BJ (cell line): ENCODE measurements around the gene GRIN2C. TPM values are rescaled to one million over a fixed set of nuclear protein-coding genes. Genes with fewer than 3 reads are reported as not detected.

Experiments used
- CTCF ChIA-PET: fragments of 350-600 bp; formaldehyde crosslinking; extraction: SDS; loops from one replicate; lab custom pipeline; 2021; ENCODE audit warnings: antibody characterized with exemption, inconsistent platforms; lab: Yijun Ruan, JAX
- POLR2A ChIA-PET: fragments of 300-600 bp; sonication (Branson Sonifier 250); formaldehyde crosslinking; extraction: SDS; loops from one replicate; lab custom pipeline; 2021; ENCODE audit warnings: antibody characterized with exemption; lab: Charles Lee
- DNase-seq: peaks from one replicate; pipeline ENCODE4 v3.0.0-alpha.2; 2011; ENCODE audit warnings: low read depth
- H3K27me3 ChIP-seq: 2 replicates; pipeline ENCODE4 v1.6.0; 2011; ENCODE audit warnings: low read length; ENCODE audit not compliant: control insufficient read depth, insufficient read depth
- H3K36me3 ChIP-seq: 2 replicates; pipeline ENCODE4 v1.5.1; 2011; ENCODE audit warnings: low read length; ENCODE audit not compliant: control insufficient read depth, insufficient read depth
- H3K4me3 ChIP-seq: 2 replicates; pipeline ENCODE4 v1.5.1; 2011; ENCODE audit warnings: low read depth, mild to moderate bottlenecking, control low read depth, low read length
- polyA plus RNA-seq: library from polyadenylated mRNA; depleted of rRNA; stranded (reverse); fragments of >200 nt; gene quantifications from 2 replicates; pipeline ENCODE4 v1.2.3, GENCODE V29; 2011
- TF ChIP-seq, protein P1 (sequence below): IDR thresholded peaks from 2 replicates; pipeline ENCODE4 v1.5.1; 2011; ENCODE audit warnings: low read depth, mild to moderate bottlenecking, control low read depth, inconsistent platforms, low read length, moderate library complexity; ENCODE audit not compliant: insufficient read depth

The GRIN2C gene
- polyA plus RNA-seq, 1 experiment = 0.04 TPM

- CTCF ChIA-PET = interaction anchor here (1.2 kb wide), 1 partner anchor 40 kb away, joined by 3 read pairs; no protein-coding TSS in a partner anchor
- DNase-seq = no peak
- H3K36me3 ChIP-seq = no peaks in the 10 kb centered on the region
- TF ChIP-seq, protein P1, sequence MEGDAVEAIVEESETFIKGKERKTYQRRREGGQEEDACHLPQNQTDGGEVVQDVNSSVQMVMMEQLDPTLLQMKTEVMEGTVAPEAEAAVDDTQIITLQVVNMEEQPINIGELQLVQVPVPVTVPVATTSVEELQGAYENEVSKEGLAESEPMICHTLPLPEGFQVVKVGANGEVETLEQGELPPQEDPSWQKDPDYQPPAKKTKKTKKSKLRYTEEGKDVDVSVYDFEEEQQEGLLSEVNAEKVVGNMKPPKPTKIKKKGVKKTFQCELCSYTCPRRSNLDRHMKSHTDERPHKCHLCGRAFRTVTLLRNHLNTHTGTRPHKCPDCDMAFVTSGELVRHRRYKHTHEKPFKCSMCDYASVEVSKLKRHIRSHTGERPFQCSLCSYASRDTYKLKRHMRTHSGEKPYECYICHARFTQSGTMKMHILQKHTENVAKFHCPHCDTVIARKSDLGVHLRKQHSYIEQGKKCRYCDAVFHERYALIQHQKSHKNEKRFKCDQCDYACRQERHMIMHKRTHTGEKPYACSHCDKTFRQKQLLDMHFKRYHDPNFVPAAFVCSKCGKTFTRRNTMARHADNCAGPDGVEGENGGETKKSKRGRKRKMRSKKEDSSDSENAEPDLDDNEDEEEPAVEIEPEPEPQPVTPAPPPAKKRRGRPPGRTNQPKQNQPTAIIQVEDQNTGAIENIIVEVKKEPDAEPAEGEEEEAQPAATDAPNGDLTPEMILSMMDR = no peak
- no peak overlapping the region for H3K4me3 ChIP-seq
- peaks cover 18% of the 10 kb centered on the region for H3K27me3 ChIP-seq
- POLR2A ChIA-PET = no interaction called here
Measured at GRCh38 chr17:74883241-74883745, 23.6 kb upstream of the GRIN2C start.

DNA sequence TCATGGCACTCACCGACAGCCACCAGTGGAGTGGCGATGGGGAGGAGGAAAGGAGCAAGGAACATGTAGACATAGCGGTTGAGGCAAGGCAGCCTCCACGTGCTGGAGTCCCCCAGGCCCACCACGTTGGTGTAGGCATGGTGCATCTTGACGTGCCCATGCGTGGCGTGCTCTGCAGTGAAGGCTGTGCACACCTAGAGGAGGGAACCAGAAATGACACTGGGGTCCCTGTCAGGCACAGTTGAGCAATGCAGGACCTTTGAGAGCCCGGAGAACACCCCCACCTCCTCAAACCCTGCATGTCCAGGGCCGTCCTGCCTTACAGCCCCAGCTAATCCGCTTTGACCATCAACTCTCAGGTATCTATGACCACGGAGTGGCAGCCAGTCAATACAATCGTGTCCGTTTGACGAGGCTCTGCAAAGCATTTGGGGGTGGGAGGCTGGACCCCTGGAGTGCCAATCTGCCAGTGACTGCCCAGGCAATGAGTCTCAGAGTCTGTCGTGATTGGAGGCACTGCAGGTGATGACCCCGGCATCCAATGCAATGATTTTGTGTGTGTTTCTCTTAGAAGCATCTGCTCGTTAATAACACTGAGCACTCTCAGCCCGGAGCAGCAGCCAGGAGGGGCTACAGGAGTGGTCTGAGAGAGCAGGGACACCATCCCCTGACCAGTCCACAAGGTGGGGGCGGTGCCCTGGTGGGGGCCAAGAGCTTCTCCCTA lies 23.0 kb upstream of the GRIN2C start:
- Histone ChIP-seq H3K36me3 (no peaks in the 10 kb centered on the region), H3K27me3 (peaks cover 20% of the 10 kb centered on the region), H3K4me3 (no peak overlapping the region)
- DNase-seq = no peak
- CTCF ChIA-PET = interaction anchor here (1.2 kb wide), 1 partner anchor 40 kb away, joined by 3 read pairs; no protein-coding TSS in a partner anchor
- POLR2A ChIA-PET = no interaction called here
- TF ChIP-seq, protein P1 = no peak

DNA sequence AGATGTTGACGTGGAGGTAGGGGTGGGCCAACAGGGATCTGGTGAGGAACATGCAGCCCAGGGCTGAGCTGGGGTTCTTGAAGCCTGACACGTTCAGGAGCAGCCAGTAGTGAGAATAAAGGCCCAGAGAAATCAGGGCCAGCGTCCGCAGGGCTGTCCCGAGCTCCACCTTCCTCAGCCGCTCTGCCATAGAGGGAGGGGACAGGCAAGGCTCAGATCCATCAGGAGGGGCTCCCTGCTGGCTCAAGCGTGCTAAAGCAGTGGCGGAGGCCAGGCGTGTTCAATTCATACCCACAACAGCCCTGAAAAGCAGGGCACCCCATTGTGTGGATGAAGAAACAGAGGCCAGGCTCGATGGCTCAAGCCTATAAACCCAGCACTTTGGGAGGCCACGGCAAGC lies 21.4 kb upstream of the GRIN2C start:
- no peak for DNase-seq
- ChIA-PET POLR2A (no interaction called here), CTCF (interaction anchor here (0.8 to 2.1 kb wide), 4 partner anchors 10 to 81 kb away, joined by 3 to 5 read pairs (median 4); no protein-coding TSS in a partner anchor)
- TF ChIP-seq, protein P1 = no peak
- Histone ChIP-seq H3K27me3 (peaks cover 21% of the 10 kb centered on the region), H3K4me3 (no peak overlapping the region), H3K36me3 (no peaks in the 10 kb centered on the region)

GRCh38 chr17:74879308-74879707 lies 19.6 kb upstream of the GRIN2C start:
- CTCF ChIA-PET = interaction anchor here (2.1 kb wide), 1 partner anchor 13 kb away, joined by 5 read pairs; no protein-coding TSS in a partner anchor
- TF ChIP-seq, protein P1 = no peak
- POLR2A ChIA-PET = no interaction called here
- H3K4me3 ChIP-seq = no peak overlapping the region
- H3K36me3 ChIP-seq = no peaks in the 10 kb centered on the region
- DNase-seq = no peak
- peaks cover 21% of the 10 kb centered on the region for H3K27me3 ChIP-seq

DNA sequence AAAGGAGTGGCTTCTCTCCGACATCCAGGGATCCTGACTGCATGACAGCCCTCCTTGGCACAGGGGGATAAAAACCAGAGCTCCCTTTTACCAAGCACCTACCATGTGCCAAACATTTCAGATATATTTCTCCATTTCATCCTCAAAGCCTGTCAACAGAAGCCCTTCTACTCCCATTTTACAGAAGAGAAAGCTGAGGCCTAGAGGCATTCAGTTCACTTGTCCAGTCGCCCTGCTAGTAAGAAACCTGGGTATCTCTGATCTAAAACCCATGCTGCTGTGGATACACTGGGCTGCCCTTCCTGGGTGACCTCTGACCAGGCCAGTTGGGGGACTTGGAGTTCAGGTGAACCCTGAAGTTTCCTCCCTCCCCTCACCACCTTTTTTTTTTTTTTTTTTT lies 19.0 kb upstream of the GRIN2C start:
- CTCF ChIA-PET = no interaction called here
- TF ChIP-seq, protein P1 = no peak

More for the DNA sequence above, 19.0 kb upstream of the GRIN2C start:
- H3K27me3 ChIP-seq = peaks cover 18% of the 10 kb centered on the region
- no peak overlapping the region for H3K4me3 ChIP-seq
- DNase-seq = no peak
- POLR2A ChIA-PET = no interaction called here
- H3K36me3 ChIP-seq = no peaks in the 10 kb centered on the region
